Subcutaneous adipose tissue (tissue), 4 donors: ENCODE results near the gene PRRC2C. TPM values are rescaled to one million over a fixed set of nuclear protein-coding genes. Genes with fewer than 3 reads are reported as not detected.

Source experiments
- CTCF ChIP-seq: fragments of 450-650 bp; IDR thresholded peaks from one replicate; pipeline ENCODE4 v1.5.1; 2016; ENCODE audit warnings: low read depth, mild to moderate bottlenecking, control low read depth, antibody characterized with exemption, moderate library complexity
- small RNA-seq: library from RNA; depleted of rRNA; stranded (forward); fragments of <200 nt; gene quantifications from one replicate; pipeline ENCODE3, GENCODE V24; 2016
- total RNA-seq, 4 donors: library from RNA; depleted of rRNA; stranded (reverse); fragments of >200 nt; gene quantifications; one replicate each; pipeline ENCODE4 v1.1.0, GENCODE V29; 2016

The PRRC2C gene
- total RNA-seq, 4 donors from 2014 or later = 75.3 to 102 (median 88.1) TPM

DNA sequence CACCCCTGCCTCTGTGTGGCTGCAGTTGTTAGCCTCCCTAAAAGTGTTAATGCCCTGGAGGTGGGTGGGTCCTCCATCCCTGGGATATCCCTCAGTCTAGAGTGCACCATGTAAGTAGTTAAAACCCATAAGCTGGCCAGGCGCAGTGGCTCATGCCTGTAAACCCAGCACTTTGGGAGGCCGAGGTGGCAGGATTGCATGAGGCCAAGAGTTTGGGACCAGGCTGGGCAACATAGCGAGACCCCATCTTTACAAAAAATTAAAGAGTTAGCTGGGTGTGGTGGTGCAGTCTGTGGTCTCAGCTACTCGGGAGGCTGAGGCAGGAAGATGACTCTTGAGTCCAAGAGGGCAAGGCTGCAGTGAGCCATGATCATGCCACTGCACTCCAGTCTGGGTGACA is 156.9 kb downstream of the PRRC2C start:
- TF ChIP-seq CTCF = no peak

Small RNAs within 50 kb of the gene (small RNA-seq; reads per million reads assigned to genes)
- gene CYCSP53 = not detected

Other genes with a start within 250 kb of the PRRC2C start
- 10 to 100 TPM in 1 of 4 donors, 1 to 10 TPM in 3; 2.1 to 14.1 (median 3.6) TPM for gene FMO1, start 237.0 kb upstream of the PRRC2C start, total RNA-seq
- 10 to 100 TPM in 2 of 4 donors, 1 to 10 TPM in 2; 4.3 to 20.4 (median 10.8) TPM for gene FMO4, start 171.3 kb upstream of the PRRC2C start, total RNA-seq
- not detected for gene MYOCOS, start 136.7 kb downstream of the PRRC2C start, total RNA-seq
- 10 to 100 TPM; 10.5 to 47.8 (median 11.8) TPM for gene MYOC, start 167.2 kb downstream of the PRRC2C start, total RNA-seq